HUES48 (cell line): Measurements from ENCODE around the gene PRLR.

Experiments used
- H3K27ac ChIP-seq: one replicate; pipeline ENCODE4 v1.7.0; 2013; ENCODE audit warnings: low read depth, low read length, inconsistent platforms
- H3K27me3 ChIP-seq: 2 replicates; pipeline ENCODE4 v1.6.1; 2013; ENCODE audit warnings: mild to moderate bottlenecking, low read length; ENCODE audit not compliant: control insufficient read depth, insufficient read depth
- H3K36me3 ChIP-seq: 2 replicates; pipeline ENCODE4 v1.6.1; 2013; ENCODE audit warnings: low read length; ENCODE audit not compliant: control insufficient read depth, insufficient read depth
- H3K4me1 ChIP-seq: 2 replicates; pipeline ENCODE4 v1.6.1; 2013; ENCODE audit warnings: mild to moderate bottlenecking, low read length; ENCODE audit not compliant: control insufficient read depth, insufficient read depth
- H3K4me3 ChIP-seq: 2 replicates; pipeline ENCODE4 v1.5.1; 2013; ENCODE audit warnings: mild to moderate bottlenecking, low read depth, low read length
- H3K9ac ChIP-seq: 2 replicates; pipeline ENCODE4 v1.6.1; 2013; ENCODE audit warnings: mild to moderate bottlenecking, low read depth, low read length, moderate library complexity
- H3K9me3 ChIP-seq: 2 replicates; pipeline ENCODE4 v1.6.1; 2013; ENCODE audit warnings: low read length; ENCODE audit not compliant: control insufficient read depth, insufficient read depth

Gene PRLR

DNA sequence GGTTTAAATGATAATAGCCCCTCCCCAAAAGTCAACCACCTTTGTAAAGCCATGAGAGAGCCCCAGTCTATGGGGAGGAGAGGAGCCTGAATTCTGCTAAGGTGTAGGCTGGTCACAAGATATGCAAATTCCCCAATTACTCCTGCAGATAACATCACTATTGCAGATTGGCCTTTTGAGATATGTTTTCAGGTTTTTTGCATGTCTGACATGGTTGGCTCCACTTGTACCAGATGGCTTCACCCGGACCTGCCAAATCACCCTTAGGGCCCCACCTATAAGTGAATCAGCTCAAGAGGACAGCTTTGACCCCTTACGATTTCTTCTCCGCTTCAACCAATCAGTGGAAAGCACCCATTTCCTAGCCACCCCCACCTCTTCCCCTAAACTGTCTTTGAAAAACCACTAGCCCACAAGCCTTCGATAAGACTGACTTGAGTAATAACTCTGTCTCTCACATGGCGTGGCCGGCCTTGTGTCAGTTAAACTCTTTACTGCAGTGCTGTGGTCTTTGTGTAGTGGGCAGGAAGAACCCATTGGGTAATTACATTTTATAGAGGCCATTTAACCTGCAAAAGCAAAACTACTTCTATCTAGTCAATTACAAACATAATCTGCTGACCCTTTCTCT is 69.7 kb downstream of the PRLR start:
- no peak overlapping the region for H3K9ac ChIP-seq
- no peaks in the 10 kb centered on the region for H3K36me3 ChIP-seq
- no peaks in the 10 kb centered on the region for H3K4me1 ChIP-seq
- no peak overlapping the region for H3K27ac ChIP-seq
- H3K4me3 ChIP-seq = no peak overlapping the region
- no peaks in the 10 kb centered on the region for H3K9me3 ChIP-seq
- H3K27me3 ChIP-seq = no peaks in the 10 kb centered on the region

DNA sequence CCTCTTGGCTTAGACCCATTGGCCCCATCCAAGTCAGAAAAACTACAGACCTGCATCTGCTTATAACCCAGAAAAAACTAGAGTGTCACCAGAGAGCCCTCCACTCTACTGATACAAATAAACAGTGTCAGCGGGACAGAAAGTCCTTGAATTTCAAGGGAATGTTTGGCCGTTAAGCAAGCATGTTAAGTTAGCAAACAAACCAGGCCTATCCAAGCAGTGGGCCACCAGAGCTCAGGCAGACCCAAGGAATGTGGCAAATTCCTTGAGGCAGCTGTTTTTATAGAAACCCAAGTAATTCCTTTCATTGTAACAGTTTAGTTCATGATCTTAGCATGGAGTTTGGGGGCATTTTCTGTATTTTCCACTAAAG is 70.9 kb downstream of the PRLR start:
- Histone ChIP-seq H3K9me3 (no peaks in the 10 kb centered on the region), H3K27ac (peak overlapping the region; percentile 61), H3K4me1 (no peaks in the 10 kb centered on the region), H3K36me3 (no peaks in the 10 kb centered on the region), H3K4me3 (no peak overlapping the region), H3K27me3 (no peaks in the 10 kb centered on the region), H3K9ac (no peak overlapping the region)

DNA sequence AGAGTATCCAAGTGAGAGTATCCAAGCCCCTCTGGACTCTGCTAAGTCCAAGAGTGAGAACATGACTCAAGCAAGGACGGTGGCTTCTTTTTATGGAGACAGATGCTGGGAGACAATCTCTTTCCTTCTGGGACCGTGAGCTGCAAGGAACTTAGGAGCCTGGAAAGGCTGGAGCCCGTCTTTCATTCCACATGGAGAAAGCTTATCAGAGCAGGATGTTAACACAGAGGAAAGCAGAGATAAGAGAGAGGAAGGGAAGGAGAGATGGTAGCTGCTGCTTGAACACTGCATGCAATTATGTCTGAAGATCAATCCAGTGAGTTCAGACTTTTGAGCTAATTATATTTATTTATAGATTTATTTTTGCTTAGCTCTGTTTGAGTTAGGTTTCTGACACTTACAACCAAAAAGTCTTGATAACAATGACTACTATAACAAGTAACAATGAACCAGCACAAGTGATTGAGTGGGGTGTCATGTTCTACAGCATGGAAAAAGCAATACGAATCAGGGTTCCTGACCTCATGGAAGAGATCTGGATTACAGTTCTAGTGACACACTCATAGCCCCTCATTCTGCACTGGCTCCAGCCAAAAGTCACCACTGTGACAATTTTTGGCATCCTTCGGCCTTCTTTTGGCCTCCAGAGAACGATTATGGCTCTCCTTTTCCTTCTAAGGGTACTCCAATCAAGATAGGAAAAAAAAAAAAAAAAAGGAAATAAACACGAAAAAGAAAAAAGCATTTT is 71.5 kb downstream of the PRLR start:
- H3K27me3 ChIP-seq = no peaks in the 10 kb centered on the region
- peak overlapping the region; percentile 48 for H3K27ac ChIP-seq
- no peak overlapping the region for H3K9ac ChIP-seq
- no peaks in the 10 kb centered on the region for H3K4me1 ChIP-seq
- H3K36me3 ChIP-seq = no peaks in the 10 kb centered on the region
- H3K4me3 ChIP-seq = no peak overlapping the region
- H3K9me3 ChIP-seq = no peaks in the 10 kb centered on the region

DNA sequence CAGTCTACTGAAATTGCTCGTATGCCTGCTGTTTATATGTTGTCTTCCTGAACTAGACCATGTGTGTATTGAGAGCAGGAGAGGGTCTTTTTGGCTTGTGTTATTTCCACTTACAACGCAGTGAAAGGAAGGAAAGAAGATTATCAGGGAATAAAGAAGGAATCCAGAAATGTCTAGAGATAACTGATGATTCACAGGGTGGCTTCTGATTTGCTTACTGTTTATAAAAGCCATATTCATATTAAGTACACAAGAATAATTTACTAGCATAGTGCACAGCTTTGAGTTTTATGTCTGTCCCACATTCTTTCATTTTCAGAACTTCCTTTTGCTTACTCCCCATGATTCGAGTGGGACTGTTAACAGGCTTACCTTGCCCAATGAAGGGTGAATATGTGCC is 72.1 kb downstream of the PRLR start:
- no peak overlapping the region for H3K4me3 ChIP-seq
- H3K27ac ChIP-seq = no peak overlapping the region
- H3K4me1 ChIP-seq = no peaks in the 10 kb centered on the region
- H3K27me3 ChIP-seq = no peaks in the 10 kb centered on the region
- H3K36me3 ChIP-seq = no peaks in the 10 kb centered on the region
- no peaks in the 10 kb centered on the region for H3K9me3 ChIP-seq
- no peak overlapping the region for H3K9ac ChIP-seq

DNA sequence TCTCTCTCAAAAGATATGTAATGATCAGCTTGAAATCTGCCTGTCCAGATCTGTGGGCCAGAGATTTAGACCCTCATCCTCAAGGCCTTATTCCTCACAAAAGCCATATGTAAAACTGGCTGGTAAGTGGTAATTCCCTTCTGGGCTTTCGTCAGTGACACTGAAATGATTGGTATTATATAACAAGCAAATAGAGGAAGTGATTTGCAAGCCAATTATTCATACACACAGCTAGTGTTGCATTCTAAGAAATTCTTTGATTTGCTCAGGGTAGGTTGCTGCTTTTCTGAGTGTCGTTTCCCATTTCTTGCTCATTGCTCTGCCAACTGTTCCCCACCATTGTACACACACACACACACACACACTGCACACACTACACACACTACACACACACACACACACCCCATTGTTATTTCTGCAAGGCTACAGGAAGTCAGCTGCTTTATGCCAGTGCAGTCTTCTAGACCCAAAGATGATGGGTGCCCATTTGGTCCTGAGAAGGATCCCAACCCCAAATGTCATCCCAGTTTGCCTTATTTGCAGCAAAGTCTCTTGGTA is 76.8 kb downstream of the PRLR start:
- Histone ChIP-seq H3K36me3 (no peaks in the 10 kb centered on the region), H3K4me1 (peaks cover 6% of the 10 kb centered on the region; the same call in 1 of the 2 replicates), H3K27ac (no peak overlapping the region), H3K9me3 (no peaks in the 10 kb centered on the region), H3K4me3 (no peak overlapping the region), H3K27me3 (no peaks in the 10 kb centered on the region), H3K9ac (no peak overlapping the region)

DNA sequence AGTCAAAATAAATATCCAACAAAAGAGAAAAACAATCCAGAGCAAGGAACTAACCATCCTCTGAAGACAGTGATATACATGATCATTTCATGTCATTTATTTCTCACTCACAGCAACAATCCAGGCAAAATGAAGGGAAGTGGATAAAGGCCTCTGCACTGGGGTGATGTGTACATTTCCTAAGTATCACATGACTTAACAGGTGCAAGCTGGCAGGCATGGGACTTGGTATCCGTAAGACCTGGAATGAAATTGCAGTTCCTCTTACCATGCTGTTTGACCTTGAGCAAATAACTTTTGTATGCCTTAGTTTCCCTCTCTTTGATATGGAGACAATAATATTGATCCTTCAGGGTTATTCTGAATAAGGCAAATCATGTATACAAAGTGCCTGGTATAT is 77.6 kb downstream of the PRLR start:
- no peak overlapping the region for H3K27ac ChIP-seq
- no peak overlapping the region for H3K9ac ChIP-seq
- peaks cover 6% of the 10 kb centered on the region; the same call in 1 of the 2 replicates for H3K4me1 ChIP-seq
- no peaks in the 10 kb centered on the region for H3K27me3 ChIP-seq
- H3K36me3 ChIP-seq = no peaks in the 10 kb centered on the region
- H3K4me3 ChIP-seq = no peak overlapping the region
- H3K9me3 ChIP-seq = no peaks in the 10 kb centered on the region

DNA sequence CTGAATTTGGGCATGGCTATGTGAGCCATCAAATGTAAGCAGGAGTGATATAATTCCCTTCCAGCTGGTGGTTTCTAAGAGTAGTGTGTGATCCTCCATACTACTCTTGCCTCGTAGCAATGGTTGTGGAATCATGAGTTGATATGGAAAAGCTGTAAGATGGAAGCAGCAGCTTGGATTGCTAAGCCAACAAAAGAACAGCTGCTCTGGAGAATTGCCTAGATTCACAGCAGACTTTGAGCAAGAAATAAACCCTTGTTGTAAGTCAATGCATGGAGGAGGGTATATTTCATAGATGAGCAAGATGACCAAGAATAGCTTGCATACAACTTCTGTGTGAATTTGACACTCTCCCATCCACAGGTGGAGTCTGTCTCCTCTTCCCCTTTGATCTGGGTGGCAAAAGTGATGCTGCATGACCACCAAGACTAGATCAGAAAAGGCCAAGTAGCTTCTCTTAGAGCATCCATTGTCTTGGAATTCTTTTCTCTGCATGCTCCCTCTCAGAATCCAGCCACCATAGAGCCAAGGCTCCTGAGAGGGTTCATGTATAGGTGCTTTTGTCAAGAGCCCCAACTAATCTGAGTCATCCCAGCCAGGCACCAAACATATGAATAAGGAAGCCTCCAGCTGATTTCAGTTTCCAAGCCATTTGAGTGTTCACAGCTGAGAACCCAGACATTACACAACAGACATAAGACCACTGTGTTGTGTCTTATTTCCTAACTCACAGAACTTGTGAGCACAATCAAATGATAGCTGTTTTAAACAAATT is 79.0 kb downstream of the PRLR start:
- H3K36me3 ChIP-seq = no peaks in the 10 kb centered on the region
- H3K9ac ChIP-seq = no peak overlapping the region
- H3K4me3 ChIP-seq = no peak overlapping the region
- H3K9me3 ChIP-seq = no peaks in the 10 kb centered on the region
- H3K27me3 ChIP-seq = no peaks in the 10 kb centered on the region
- peaks cover 11% of the 10 kb centered on the region for H3K4me1 ChIP-seq
- H3K27ac ChIP-seq = no peak overlapping the region

DNA sequence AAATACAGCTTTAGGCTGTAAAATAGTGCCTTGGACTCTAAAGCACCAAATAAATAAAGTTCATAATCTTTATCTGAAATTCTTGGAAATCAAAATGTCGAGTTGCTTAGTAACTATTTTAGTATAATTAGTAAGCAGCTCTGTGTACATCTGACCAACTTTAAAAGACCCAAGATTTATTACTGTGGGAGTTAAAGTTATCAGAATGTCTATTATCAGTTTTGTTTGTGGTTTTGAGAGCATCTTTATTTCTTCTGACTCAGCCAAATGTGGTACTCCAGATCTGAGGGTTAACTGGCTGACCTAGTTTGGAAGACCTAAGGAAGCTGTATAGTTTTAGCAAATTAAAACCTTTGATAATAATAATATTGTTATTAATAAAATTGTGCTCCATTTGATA is 81.2 kb downstream of the PRLR start:
- no peak overlapping the region for H3K9ac ChIP-seq
- no peak overlapping the region for H3K27ac ChIP-seq
- no peaks in the 10 kb centered on the region for H3K36me3 ChIP-seq
- H3K4me3 ChIP-seq = no peak overlapping the region
- H3K4me1 ChIP-seq = peaks cover 13% of the 10 kb centered on the region
- no peaks in the 10 kb centered on the region for H3K9me3 ChIP-seq
- H3K27me3 ChIP-seq = no peaks in the 10 kb centered on the region

DNA sequence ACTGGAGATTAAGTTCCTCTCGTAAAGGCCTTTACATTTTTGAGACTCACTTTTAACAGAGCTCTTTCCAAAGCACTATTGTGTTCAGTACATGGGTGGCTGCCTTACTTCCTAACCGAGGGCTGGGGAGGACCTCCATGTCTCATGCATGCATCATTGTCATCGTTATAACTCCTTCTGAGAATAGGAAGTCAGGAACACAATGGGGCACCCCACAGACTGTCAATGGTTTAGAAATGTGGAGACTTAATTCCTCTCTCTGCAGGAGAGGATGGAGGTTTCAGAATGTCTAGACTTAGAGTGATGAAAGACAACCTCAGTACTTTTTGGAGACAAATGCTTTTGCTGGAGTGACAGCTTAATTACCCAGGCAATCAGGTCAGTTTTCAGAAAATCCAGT is 83.9 kb downstream of the PRLR start:
- H3K27me3 ChIP-seq = no peaks in the 10 kb centered on the region
- H3K9me3 ChIP-seq = no peaks in the 10 kb centered on the region
- H3K4me3 ChIP-seq = no peak overlapping the region
- no peak overlapping the region for H3K27ac ChIP-seq
- no peaks in the 10 kb centered on the region for H3K36me3 ChIP-seq
- no peak overlapping the region for H3K9ac ChIP-seq
- peaks cover 9% of the 10 kb centered on the region for H3K4me1 ChIP-seq

DNA sequence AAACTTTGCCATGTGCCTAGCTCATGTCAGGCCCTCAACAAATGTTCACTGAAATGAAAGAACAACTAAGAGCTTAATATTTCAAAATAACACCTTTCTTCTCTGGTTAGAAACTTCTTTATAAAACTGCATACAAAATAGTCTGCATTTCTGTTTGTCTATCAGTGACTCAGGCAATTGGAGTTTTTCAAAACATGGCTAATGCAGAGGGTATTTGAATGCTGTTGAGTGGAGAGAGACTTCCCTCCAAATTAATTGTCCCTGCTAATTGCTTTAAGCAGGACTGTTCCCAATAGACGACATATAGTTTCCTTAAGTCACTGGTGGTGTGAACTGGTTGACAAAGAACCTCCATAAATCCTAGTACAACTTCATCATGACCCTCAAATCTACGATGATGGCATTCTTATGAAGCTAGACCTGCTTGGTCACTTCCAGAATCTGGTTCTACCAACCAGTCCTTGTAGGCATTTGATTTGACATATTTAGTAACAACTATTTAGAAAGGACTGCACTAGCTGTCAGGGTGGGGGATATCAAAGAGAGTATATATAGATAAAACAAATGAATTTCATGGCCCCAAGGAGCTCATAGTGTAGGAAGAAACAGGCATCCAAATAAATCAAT is 84.5 kb downstream of the PRLR start:
- Histone ChIP-seq H3K4me3 (no peak overlapping the region), H3K4me1 (peaks cover 6% of the 10 kb centered on the region), H3K27me3 (no peaks in the 10 kb centered on the region), H3K27ac (no peak overlapping the region), H3K36me3 (no peaks in the 10 kb centered on the region), H3K9ac (no peak overlapping the region), H3K9me3 (no peaks in the 10 kb centered on the region)
